Neural crest cell (in vitro differentiated cells): ENCODE measurements around the gene AKR7A2. TPM values are rescaled to one million over a fixed set of nuclear protein-coding genes. Genes with fewer than 3 reads are reported as not detected.
A peak's percentile ranks its signal among the peaks of the same experiment; 100 is the strongest.
"Not testable (repeated sequence)": the region's sequence is repeated elsewhere in the genome, so short reads cannot be mapped to it uniquely, and the experiment has no call there.

ENCODE experiments used
- DNase-seq: peaks from one replicate; pipeline ENCODE4 v3.0.0; 2021; ENCODE audit warnings: low read depth, mixed read lengths, low spot score
- H3K27ac Mint-ChIP-seq: one replicate; pipeline ENCODE4 v1.8.0; 2021; ENCODE audit warnings: mild to moderate bottlenecking, mixed read lengths; ENCODE audit not compliant: unreplicated experiment
- H3K27me3 Mint-ChIP-seq: 2 replicates; pipeline ENCODE4 v1.8.0; 2021; ENCODE audit warnings: low read depth, mild to moderate bottlenecking, mixed read lengths
- H3K36me3 Mint-ChIP-seq: 2 replicates; pipeline ENCODE4 v1.8.0; 2021; ENCODE audit warnings: low read depth, mild to moderate bottlenecking, mixed read lengths
- H3K4me1 Mint-ChIP-seq: 2 replicates; pipeline ENCODE4 v1.8.0; 2021; ENCODE audit warnings: mixed read lengths
- H3K4me3 Mint-ChIP-seq: one replicate; pipeline ENCODE4 v1.8.0; 2021; ENCODE audit warnings: mild to moderate bottlenecking, mixed read lengths
- H3K9me3 Mint-ChIP-seq: 2 replicates; pipeline ENCODE4 v1.8.0; 2021; ENCODE audit warnings: mixed read lengths
- CTCF ChIP-seq: fragments of 200-600 bp; sonication (generic); conservative IDR thresholded peaks from 2 replicates; pipeline ENCODE4 v1.5.0; 2021; ENCODE audit warnings: antibody characterized with exemption, mild to moderate bottlenecking
- total RNA-seq: library from RNA; stranded (reverse); gene quantifications from 2 replicates; pipeline ENCODE4 v1.2.1, GENCODE V29; 2021

AKR7A2 gene
- total RNA-seq, 1 donor from 2014 or later, result 75.7 TPM

GRCh38 chr1:19257178-19257914 lies 54.6 kb downstream of the AKR7A2 start:
- Mint-ChIP-seq H3K4me3 (peak overlapping the region; percentile 47), H3K36me3 (peaks cover 10% of the 10 kb centered on the region), H3K27me3 (no peaks in the 10 kb centered on the region), H3K9me3 (no peaks in the 10 kb centered on the region), H3K4me1 (peaks cover 13% of the 10 kb centered on the region), H3K27ac (no peak overlapping the region)
- no peak for TF ChIP-seq CTCF
- DNase-seq, result no peak

DNA sequence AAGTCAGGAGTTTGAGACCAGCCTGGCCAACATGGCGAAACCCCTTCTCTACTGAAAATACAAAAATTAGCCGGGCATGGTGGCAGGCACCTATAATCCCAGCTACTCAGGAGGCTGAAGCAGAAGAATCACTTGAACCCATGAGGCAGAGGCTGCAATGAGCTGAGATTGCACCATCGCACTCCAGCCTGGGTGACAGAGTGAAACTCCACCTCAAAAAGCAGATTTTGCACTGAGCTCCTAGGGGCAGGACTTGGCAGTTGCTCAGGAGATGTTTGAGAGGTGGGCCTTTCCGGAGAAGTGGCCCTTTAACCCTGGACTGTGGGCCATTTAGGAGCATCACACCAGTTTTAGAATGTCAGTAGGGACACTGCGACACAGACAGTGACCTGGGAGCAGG lies 55.6 kb downstream of the AKR7A2 start:
- H3K9me3 Mint-ChIP-seq, H3K4me3 Mint-ChIP-seq, DNase-seq, H3K36me3 Mint-ChIP-seq, H3K27me3 Mint-ChIP-seq, H3K27ac Mint-ChIP-seq: not testable (repeated sequence)
- H3K4me1 Mint-ChIP-seq, result peaks cover 19% of the 10 kb centered on the region

DNA sequence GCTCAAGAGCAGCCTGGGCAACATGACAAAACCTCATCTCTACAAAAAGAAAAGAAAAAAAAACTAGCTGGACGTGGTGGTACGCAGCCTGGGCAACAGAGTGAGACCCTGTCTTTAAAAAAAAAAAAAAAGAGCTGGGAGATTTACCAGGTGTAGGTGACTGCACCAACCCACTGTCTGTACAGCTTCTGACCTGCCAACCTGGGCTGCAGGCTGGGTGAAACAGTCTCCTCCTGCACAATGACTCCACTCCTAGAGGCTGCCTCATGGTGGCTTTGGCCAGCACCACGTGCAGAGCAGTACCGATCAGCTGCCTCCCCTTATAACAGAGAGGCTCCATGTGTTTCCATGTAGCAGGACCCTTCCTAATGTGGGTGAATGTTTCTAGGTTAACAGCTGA lies 56.7 kb downstream of the AKR7A2 start:
- Mint-ChIP-seq H3K27me3 (no peaks in the 10 kb centered on the region), H3K4me1 (peaks cover 28% of the 10 kb centered on the region), H3K36me3 (peaks cover 10% of the 10 kb centered on the region), H3K4me3 (no peak overlapping the region), H3K9me3 (no peaks in the 10 kb centered on the region), H3K27ac (no peak overlapping the region)
- no peak for TF ChIP-seq CTCF
- no peak for DNase-seq

DNA sequence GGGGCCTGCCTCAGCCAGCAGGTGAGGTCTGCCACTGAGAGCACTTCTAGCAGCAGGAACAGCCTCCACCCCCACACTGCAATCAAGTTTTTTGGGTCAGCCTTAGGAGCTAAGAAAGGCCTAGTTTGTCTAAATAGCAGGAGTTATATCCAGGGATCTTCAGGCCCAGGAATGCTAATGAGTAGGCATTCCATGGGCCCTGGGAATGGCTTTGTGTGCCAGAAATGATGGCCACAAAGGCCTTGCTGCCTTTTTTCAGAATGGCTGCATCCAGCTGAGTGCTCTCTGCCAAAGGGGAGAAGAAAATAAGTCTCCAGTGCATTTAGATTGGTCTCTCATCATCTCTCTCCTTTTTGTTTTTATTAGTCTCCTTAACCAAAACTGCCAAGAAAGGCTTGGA lies 57.5 kb downstream of the AKR7A2 start:
- Mint-ChIP-seq H3K4me3 (no peak overlapping the region), H3K9me3 (no peaks in the 10 kb centered on the region), H3K27me3 (no peaks in the 10 kb centered on the region), H3K36me3 (peaks cover 5% of the 10 kb centered on the region), H3K27ac (no peak overlapping the region), H3K4me1 (peaks cover 30% of the 10 kb centered on the region)
- DNase-seq, result no peak
- no peak for TF ChIP-seq CTCF

Other genes with a start within 250 kb of the AKR7A2 start
- 114 and 125 TPM in 2 replicates for gene UBR4, start 101.9 kb downstream of the AKR7A2 start, total RNA-seq
- 57.2 and 61.8 TPM in 2 replicates for gene EMC1, start 60.6 kb downstream of the AKR7A2 start, total RNA-seq
- 57.3 and 58.3 TPM in 2 replicates for gene MRTO4, start 60.3 kb downstream of the AKR7A2 start, total RNA-seq
- 2.0 and 2.1 TPM in 2 replicates for gene AKR7A3, start 23.4 kb downstream of the AKR7A2 start, total RNA-seq
- 27.4 and 32.3 TPM in 2 replicates for gene SLC66A1, start 182 bp upstream of the AKR7A2 start, total RNA-seq
- gene CAPZB, start 173.4 kb upstream of the AKR7A2 start, total RNA-seq, result 256 and 257 TPM in 2 replicates